HUES6 (cell line): ENCODE data around the gene C4orf33.
"Not testable (repeated sequence)": the region's sequence is repeated elsewhere in the genome, so short reads cannot be mapped to it uniquely, and the experiment has no call there.

Source experiments
- H3K27ac ChIP-seq: 2 replicates; pipeline ENCODE4 v1.7.0; 2013; ENCODE audit warnings: low read depth, mild to moderate bottlenecking, low read length, inconsistent platforms
- H3K27me3 ChIP-seq: 2 replicates; pipeline ENCODE4 v1.6.1; 2013; ENCODE audit warnings: low read length; ENCODE audit not compliant: control insufficient read depth, insufficient read depth
- H3K36me3 ChIP-seq: 2 replicates; pipeline ENCODE4 v1.6.1; 2013; ENCODE audit warnings: low read length; ENCODE audit not compliant: control insufficient read depth, insufficient read depth
- H3K4me1 ChIP-seq: 2 replicates; pipeline ENCODE4 v1.6.1; 2013; ENCODE audit warnings: low read length; ENCODE audit not compliant: control insufficient read depth, insufficient read depth
- H3K4me3 ChIP-seq: 2 replicates; pipeline ENCODE4 v1.5.1; 2013; ENCODE audit warnings: low read depth, low read length
- H3K9ac ChIP-seq: one replicate; pipeline ENCODE4 v1.6.1; 2013; ENCODE audit warnings: mild to moderate bottlenecking, low read length
- H3K9me3 ChIP-seq: 2 replicates; pipeline ENCODE4 v1.6.1; 2013; ENCODE audit warnings: low read depth, low read length; ENCODE audit not compliant: control insufficient read depth, insufficient read depth

Gene C4orf33

GRCh38 chr4:129095811-129096454 is at the start of gene C4orf33:
Gene C4orf33 (plus strand): TSS chr4:129096152. CDS start chr4:129102611, 6,459 bp downstream.
- Histone ChIP-seq H3K4me3 (peak within 1 kb of the TSS; percentile 87), H3K9me3 (no peaks in the 10 kb centered on the region), H3K9ac (peak within 1 kb of the TSS; percentile 63), H3K27ac (no peak within 1 kb of the TSS), H3K4me1 (no peaks in the 10 kb centered on the region), H3K36me3 (no peaks in the 10 kb centered on the region), H3K27me3 (no peaks in the 10 kb centered on the region)

- Histone ChIP-seq H3K4me3 (no peak overlapping the region), H3K27me3 (no peaks in the 10 kb centered on the region), H3K36me3 (peaks cover 13% of the 10 kb centered on the region; the same call in 1 of the 2 replicates), H3K9ac (no peak overlapping the region), H3K4me1 (no peaks in the 10 kb centered on the region), H3K27ac (no peak overlapping the region), H3K9me3 (peaks cover 88% of the 10 kb centered on the region)
Observed at GRCh38 chr4:129059028-129059427, 36.9 kb upstream of the C4orf33 start.

GRCh38 chr4:129062580-129062979 is 33.4 kb upstream of the C4orf33 start:
- Histone ChIP-seq H3K9me3 (peaks cover 64% of the 10 kb centered on the region), H3K4me3 (no peak overlapping the region), H3K36me3 (peaks cover 13% of the 10 kb centered on the region; the same call in 1 of the 2 replicates), H3K27ac (no peak overlapping the region), H3K9ac (no peak overlapping the region), H3K27me3 (no peaks in the 10 kb centered on the region), H3K4me1 (no peaks in the 10 kb centered on the region)

GRCh38 chr4:129063640-129064039 is 32.3 kb upstream of the C4orf33 start:
- H3K9me3 ChIP-seq: peaks cover 57% of the 10 kb centered on the region
- peaks cover 13% of the 10 kb centered on the region; the same call in 1 of the 2 replicates for H3K36me3 ChIP-seq
- H3K9ac ChIP-seq: no peak overlapping the region

GRCh38 chr4:129064717-129065116 is 31.2 kb upstream of the C4orf33 start:
- Histone ChIP-seq H3K9me3 (peaks cover 52% of the 10 kb centered on the region), H3K36me3 (peaks cover 13% of the 10 kb centered on the region; the same call in 1 of the 2 replicates), H3K4me1 (no peaks in the 10 kb centered on the region), H3K27me3 (no peaks in the 10 kb centered on the region), H3K4me3 (no peak overlapping the region), H3K27ac (no peak overlapping the region), H3K9ac (no peak overlapping the region)

More at GRCh38 chr4:129063640-129064039, 32.3 kb upstream of the C4orf33 start:
- H3K4me3 ChIP-seq: no peak overlapping the region
- H3K27ac ChIP-seq: no peak overlapping the region
- no peaks in the 10 kb centered on the region for H3K27me3 ChIP-seq
- no peaks in the 10 kb centered on the region for H3K4me1 ChIP-seq

- H3K4me1 ChIP-seq, H3K36me3 ChIP-seq, H3K27me3 ChIP-seq, H3K4me3 ChIP-seq, H3K9ac ChIP-seq, H3K27ac ChIP-seq: not testable (repeated sequence)
- peaks cover 23% of the 10 kb centered on the region; the same call in 1 of the 2 replicates for H3K9me3 ChIP-seq
Observed at GRCh38 chr4:129069537-129069936, 26.4 kb upstream of the C4orf33 start.

- peaks cover 27% of the 10 kb centered on the region for H3K9me3 ChIP-seq
- no peak overlapping the region for H3K9ac ChIP-seq
- H3K27me3 ChIP-seq: no peaks in the 10 kb centered on the region
- no peak overlapping the region for H3K4me3 ChIP-seq
- no peak overlapping the region for H3K27ac ChIP-seq
- H3K36me3 ChIP-seq: peaks cover 32% of the 10 kb centered on the region
- H3K4me1 ChIP-seq: no peaks in the 10 kb centered on the region
Observed at GRCh38 chr4:129077326-129077725, 18.6 kb upstream of the C4orf33 start.

GRCh38 chr4:129080129-129080528 is 15.8 kb upstream of the C4orf33 start:
- Histone ChIP-seq H3K4me3 (no peak overlapping the region), H3K9me3 (peaks cover 25% of the 10 kb centered on the region), H3K4me1 (no peaks in the 10 kb centered on the region), H3K27me3 (no peaks in the 10 kb centered on the region), H3K36me3 (peaks cover 25% of the 10 kb centered on the region), H3K27ac (no peak overlapping the region), H3K9ac (no peak overlapping the region)

- peaks cover 25% of the 10 kb centered on the region for H3K36me3 ChIP-seq
Observed at GRCh38 chr4:129082302-129082701, 13.7 kb upstream of the C4orf33 start.

GRCh38 chr4:129085472-129085871 is 10.5 kb upstream of the C4orf33 start:
- H3K27me3 ChIP-seq: no peaks in the 10 kb centered on the region
- H3K9ac ChIP-seq: no peak overlapping the region
- H3K4me3 ChIP-seq: no peak overlapping the region
- H3K4me1 ChIP-seq: no peaks in the 10 kb centered on the region
- peaks cover 16% of the 10 kb centered on the region for H3K9me3 ChIP-seq
- peaks cover 10% of the 10 kb centered on the region for H3K36me3 ChIP-seq
- H3K27ac ChIP-seq: no peak overlapping the region

More at GRCh38 chr4:129082302-129082701, 13.7 kb upstream of the C4orf33 start:
- no peak overlapping the region for H3K27ac ChIP-seq
- H3K4me1 ChIP-seq: no peaks in the 10 kb centered on the region
- peaks cover 32% of the 10 kb centered on the region for H3K9me3 ChIP-seq
- no peak overlapping the region for H3K4me3 ChIP-seq
- H3K9ac ChIP-seq: no peak overlapping the region
- H3K27me3 ChIP-seq: no peaks in the 10 kb centered on the region

- Histone ChIP-seq H3K27ac (no peak overlapping the region), H3K9ac (no peak overlapping the region), H3K36me3 (no peaks in the 10 kb centered on the region), H3K4me1 (no peaks in the 10 kb centered on the region), H3K27me3 (no peaks in the 10 kb centered on the region), H3K9me3 (peaks cover 10% of the 10 kb centered on the region; the same call in 1 of the 2 replicates), H3K4me3 (no peak overlapping the region)
Observed at GRCh38 chr4:129087516-129087915, 8.4 kb upstream of the C4orf33 start.
